GM19099 (cell line): ENCODE results near the gene UGT2B15.

Source experiments
- POLR2A ChIP-seq: IDR thresholded peaks from 3 replicates; pipeline ENCODE4 v1.6.1; 2011; ENCODE audit warnings: low read depth; ENCODE audit not compliant: insufficient read length; ENCODE audit errors: extremely low read depth

The UGT2B15 gene

GRCh38 chr4:68651932-68652331 is 18.5 kb downstream of the UGT2B15 start:
- no peak for TF ChIP-seq POLR2A

GRCh38 chr4:68630371-68630770 is 40.1 kb downstream of the UGT2B15 start:
- TF ChIP-seq POLR2A: no peak

GRCh38 chr4:68617003-68617698 is 53.3 kb downstream of the UGT2B15 start:
- no peak for TF ChIP-seq POLR2A

- TF ChIP-seq POLR2A: no peak
Observed at GRCh38 chr4:68615699-68616422, 54.6 kb downstream of the UGT2B15 start.

GRCh38 chr4:68613752-68614151 is 56.7 kb downstream of the UGT2B15 start:
- no peak for TF ChIP-seq POLR2A

GRCh38 chr4:68606240-68606639 is 64.2 kb downstream of the UGT2B15 start:
- TF ChIP-seq POLR2A: no peak

GRCh38 chr4:68599150-68599549 is 71.3 kb downstream of the UGT2B15 start:
- no peak for TF ChIP-seq POLR2A

- no peak for TF ChIP-seq POLR2A
Observed at GRCh38 chr4:68597482-68597881, 73.0 kb downstream of the UGT2B15 start.
